NCI-H82 treated with DMSO at 0.1 percent for 48 hours (cell line): Measurements from ENCODE around the gene ITGB5.
"Not testable (repeated sequence)": the region's sequence is repeated elsewhere in the genome, so short reads cannot be mapped to it uniquely, and the experiment has no call there.

Experiments used
- DNase-seq: peaks from one replicate; lab custom pipeline; 2025; ENCODE audit not compliant: unreplicated experiment; lab: John Stamatoyannopoulos, UW

ITGB5 gene

DNA sequence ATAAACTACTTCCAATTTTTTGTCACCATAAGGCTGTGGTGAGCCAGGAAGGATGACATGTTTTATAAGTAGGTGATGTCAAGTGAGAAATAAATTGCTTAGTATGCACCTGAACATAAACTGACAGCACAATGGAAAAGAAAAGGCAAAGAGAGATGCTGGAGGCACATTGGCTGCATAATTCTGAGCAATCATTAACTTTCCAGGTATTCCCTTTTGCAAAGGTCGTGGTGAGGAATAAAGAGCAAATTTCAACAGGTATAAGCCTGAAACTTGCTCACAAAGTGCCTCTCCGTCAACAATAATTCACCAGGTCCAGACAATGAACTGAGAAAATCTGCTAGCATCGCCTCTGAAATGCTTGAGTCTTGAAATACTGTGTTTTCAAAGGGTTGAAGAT, 48.2 kb downstream of the ITGB5 start:
- no peak for DNase-seq

DNA sequence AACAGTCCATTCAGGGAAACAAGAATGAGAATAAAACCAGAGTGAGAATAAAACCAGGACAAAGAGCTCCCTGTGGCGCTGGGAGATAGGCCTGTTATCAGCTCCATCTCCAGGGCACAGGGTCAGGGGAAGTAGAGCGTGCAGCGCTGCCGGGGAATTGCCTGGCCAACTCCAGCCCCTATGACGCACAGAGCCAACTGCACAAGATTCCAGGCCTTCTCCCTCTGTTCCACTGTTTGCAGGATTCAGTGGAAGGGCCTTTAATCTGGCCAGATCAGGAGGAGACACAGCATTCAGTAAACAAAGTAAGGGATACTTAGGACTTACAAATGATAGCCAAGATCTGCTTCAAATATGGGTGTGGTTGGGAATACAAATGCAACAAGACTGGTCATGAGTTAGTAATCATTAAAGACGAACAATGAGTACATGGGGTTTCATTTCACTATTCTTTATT, 49.4 kb downstream of the ITGB5 start:
- DNase-seq = no peak

DNA sequence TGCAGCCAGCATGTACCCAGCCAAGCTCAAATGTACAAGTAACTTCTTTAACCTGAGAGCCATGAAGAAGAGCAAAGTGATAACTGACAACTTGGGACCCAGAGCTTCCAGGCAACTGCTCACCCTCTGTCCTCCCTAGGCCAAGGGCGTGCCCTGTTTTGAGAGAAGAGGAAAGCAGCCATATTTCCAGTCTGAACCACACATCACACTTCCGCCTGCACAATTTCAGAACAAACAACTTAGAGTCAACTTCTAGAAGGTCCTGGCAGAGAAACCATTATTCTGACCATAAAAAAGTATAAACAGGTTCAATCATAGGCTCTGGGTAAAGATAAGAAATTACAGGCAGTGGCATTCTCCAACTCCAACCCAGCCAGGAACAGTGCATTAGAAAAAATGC, 50.1 kb downstream of the ITGB5 start:
- no peak for DNase-seq

DNA sequence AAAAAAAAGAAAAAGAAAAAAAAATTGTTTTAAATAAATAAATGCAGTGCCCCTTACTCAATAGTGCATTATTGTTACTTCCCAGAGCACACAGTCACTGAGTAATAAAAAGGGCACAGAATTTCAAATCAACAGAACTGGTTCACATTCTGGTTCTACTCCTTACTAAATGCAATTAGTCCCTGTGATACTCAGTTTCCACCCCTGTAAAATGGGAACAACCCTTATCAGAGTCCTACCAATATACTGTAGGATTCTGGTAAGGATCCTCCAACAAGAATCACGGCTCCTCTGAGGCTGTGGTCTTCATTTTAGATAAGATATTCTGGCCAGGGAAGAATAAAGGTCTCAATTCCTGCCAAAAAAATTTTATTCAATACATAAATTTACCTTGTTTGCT, 50.7 kb downstream of the ITGB5 start:
- DNase-seq = no peak

DNA sequence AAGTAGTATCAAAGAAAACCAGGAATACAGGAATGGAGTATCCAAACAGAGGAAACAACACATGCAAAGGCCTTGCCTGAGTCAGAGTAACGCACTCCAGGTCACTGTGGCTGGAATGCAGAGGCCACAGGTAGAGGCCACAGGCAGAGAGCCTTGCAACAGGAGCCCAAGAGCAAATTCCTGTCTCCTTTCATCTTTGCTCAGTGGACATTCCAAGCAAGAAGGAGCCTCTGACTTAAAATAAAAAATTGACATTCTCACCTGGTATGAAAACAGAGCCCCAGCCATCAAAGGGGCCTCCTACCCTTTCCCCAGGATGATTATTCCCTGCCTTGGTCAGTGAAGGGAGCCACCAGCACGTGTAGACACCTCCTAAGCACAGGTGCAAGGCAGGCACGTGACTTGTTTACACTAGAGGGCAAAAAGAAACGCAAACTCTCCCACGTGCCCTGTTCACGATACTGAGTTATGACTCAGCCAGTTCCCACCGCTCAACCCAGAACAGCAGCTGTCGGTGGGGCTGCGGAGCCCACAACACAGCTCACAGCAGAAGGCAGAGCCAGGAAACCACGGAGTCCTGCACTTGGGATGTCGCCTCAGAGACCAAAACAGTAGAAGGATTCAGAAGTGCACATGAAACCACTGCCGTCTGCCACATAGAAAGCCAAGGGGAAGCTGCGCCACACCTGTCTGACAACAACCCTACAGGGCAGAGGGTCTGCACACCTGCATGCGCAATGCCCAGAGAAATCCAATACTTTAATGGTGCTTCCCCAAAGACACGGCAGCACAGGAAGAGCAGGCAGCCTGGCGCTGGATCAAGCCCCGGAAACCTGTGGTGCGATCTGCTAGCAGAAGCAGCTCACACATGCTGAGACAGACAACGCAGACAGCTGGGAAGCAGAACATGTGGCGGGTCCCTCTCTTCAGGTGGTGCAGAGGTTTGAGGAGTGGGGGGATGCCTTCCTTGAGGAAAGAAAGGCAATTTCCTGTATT, 52.1 kb downstream of the ITGB5 start:
- no peak for DNase-seq

DNA sequence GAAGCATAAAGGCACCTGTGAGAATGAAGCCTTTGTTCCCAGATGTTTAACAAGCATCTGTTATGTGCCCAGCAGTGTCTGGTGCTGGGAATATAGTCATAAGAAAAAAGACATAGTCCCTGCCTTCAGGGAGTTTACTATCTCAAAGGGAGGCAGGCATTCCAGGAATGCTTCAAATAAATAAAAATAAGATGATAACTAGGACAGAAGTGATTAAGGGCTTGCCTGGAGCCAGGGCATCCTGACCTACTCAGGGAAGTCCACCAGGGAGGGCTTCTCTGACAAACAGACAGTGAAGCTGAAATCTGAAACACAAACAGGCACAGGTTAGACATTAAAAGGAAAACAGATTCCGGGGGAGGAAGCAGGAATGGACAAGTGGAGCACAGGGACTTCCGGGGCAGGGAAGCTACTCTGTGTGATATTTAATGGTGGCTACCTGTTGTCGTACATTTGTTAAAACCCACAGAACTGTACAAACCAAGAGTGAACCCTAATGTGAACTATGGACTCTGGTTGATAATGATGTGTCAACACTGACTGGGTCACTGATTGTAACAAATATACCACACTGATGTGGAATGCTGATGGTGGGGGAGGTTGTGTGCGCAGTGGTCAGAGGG, 53.3 kb downstream of the ITGB5 start:
- no peak for DNase-seq

DNA sequence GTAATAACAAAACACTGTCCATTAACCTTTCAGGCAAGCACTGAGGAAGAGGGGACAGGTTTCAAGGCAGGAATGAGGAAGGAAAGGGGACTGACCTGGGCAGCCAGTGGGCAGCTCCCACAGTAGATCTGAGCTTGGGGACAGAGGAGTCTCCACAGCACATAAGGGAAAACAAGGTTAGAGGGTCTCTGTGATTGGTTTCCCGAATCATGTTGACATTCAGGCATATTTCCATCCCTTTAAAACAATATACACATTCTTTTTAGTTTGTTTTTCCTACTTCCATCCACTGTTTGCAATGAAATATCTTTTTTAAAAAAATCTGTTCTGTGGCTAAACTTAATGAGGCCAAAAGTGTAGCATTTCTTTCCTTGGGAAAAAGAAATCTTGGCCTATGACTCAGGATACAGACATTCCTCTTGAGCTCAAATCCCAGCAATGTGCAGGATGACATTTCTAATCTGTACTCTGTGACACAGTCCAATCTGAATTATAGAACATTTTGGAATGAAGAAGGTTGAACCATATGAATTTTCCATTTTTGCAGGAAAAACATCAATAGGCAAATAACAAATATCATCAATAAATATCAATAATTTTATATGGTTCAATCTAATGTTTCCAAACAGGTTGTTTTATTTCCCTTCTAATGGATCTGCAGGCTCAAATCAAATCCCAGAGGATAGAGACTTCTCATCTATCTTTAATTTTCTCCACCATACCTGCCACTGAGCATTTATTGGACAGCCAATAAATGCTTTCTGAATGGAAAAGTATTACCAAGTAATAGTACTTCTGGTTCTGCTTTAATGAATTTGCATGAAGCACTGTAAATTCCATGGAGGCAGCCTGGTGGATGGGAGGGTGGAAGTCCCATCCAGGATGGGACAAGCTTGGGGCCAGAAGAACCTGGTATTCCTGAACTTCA, 54.1 kb downstream of the ITGB5 start:
- no peak for DNase-seq

DNA sequence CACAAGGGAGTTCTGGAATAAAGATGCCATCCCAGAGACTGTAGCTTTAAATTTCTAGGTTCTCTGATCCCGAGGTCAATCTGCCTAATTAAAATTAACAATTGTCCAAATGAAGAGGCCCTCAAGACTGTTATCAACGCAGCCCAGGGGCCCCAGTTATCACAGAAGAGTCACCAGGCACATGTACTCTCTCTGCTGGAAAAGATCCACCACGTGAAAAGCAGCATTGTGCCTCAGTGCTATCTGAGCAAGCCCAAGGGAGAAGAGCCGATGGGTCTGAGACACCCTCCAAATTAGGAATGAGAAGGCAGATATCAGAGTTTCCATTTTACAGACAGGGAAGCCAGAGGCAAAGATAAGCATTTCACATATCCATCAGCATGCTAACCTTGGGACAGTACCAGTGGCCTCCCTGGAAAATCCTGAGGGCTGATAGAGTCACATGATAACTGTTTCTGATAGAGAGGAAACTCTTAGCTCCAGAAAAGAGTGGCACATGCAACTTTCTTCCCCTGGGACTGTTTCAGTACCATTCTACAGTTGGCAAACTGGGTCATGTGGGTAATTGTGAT, 55.5 kb downstream of the ITGB5 start:
- DNase-seq = no peak

DNA sequence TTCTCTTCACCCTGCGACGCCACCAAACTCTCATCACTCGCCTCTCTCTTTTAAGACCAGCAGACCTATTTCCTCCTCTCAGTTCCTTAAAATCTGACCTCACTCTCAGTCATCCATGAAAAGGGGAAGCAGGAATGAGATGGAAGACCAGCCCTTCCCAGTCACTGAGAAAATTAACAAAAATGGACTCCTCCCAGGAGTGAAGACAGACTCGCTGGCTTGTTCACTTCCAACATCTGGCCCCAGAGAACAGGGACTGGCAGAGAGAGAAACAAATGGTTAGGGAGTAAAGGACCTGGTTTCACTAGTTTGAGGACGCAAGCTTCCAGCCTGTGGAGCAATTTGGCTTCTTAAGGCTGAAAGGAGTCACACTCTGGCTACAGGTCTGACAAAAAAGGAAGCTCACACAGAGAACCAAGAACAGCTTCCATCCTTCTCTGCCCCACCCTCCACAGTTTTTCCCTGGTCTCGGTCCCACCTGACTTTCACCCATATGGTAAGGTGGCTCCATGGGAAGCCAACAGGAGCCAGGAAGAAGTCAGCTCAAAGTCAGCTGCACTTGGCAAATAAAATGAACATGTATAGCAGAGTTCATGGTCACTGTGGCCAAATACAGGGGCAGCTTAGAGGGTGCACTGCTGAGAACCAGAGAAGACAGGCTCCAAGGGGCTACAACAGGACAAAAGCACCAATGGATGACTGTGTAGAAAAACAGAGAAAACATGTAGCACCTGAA, 57.2 kb downstream of the ITGB5 start:
- DNase-seq = no peak

DNA sequence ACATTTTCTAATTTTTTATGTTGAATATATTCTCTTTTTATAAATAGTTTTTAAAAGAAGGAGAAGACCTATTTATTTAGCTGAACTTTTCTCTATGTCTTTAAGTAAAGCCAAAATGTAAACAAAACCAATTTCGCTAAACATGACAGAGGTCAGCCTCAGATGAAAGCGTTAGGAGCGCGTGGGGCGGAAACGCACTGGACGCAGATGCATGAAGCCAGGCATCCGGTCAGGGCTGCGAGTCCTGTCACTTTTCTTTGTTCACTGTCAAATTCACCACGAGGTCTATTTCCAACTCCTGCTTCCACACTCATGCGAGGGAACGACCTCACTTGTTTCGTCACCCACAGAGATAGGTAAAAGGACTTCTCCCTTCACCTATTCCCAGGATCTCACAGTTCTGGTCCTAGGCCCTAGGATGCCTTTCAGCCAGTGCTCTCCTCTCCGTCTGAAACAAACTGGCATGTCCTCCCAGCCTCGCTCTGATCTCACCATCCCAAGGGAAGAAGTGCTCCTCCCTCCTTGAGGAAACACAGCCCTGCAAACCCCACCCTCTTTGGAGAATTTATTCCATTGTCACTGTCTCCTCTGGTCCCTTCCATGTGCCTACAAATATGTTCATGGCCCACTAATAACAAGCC, 57.9 kb downstream of the ITGB5 start:
- no peak for DNase-seq

DNA sequence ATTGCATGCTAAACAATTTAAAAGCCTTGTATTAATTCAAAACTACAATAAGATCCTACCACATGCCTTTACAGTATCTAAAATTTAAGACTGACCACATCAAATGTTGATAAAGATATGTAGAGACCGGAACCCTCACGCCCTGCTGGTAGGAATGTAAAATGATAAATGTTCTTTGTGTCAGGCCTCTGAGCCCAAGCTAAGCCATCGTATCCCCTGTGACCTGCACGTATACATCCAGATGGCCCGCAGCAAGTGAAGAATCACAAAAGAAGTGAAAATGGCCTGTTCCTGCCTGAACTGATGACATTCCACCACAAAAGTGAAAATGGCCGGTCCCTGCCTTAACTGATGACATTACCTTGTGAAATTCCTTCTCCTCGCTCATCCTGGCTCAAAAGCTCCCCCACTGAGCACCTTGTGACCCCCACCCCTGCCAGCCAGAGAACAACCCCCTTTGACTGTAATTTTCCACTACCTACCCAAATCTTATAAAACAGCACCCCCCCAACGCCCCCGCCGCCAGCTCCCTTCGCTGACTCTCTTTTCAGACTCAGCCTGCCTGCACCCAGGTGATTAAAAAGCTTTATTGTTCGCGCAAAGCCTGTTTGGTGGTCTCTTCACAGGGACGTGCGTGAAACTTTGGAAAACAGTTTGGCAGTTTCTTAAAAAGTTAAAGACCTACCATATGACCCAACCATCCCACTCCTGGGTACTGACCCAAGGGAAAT, 59.5 kb downstream of the ITGB5 start:
- not testable (repeated sequence) for DNase-seq

DNA sequence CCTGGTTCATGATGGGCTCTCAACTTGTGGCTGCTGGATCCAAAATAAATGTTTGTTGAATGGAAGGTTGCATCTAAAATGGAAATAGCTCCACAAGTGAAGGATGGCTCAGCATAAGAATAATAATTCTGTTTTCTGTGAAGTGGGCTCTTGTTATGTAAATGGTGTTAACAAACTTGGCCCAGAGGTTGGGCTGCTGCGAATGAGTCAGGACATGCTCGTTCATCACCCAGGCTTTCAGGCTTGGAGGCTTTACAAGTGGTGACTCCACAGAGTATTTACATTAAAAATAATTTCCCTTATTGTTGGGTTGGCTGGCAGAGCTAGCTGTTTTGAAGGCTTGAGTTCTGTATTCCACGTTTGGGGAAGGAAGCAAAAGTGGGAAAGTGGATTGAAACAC, 60.5 kb downstream of the ITGB5 start:
- no peak for DNase-seq

DNA sequence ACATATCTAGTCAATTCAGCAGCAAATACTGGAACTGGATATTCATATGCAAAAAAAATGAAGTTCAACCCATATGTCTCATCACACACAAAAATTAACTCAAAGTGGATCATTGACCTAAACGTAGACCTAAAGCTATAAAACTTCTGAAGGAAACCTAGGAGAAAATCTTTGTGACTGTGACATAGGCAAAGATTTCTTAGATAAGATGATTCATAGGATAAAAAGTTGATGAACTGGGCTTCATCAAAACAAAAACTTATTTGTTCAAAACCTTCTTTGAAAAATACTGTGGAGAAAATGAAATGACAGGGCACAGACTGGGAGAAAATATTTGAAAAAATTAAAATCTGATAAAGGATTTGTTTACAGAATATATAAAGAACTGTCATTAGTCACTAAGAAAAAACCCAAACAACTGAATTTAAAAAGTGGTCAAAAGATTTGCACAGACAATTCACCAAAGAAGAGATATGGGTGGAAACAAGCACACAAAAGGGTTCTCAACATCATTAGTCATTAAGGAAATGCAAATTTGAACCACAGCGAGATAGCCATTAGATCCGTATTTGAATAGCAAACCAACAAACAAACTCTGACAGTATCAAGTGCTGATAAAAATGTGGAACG, 62.8 kb downstream of the ITGB5 start:
- DNase-seq = no peak

DNA sequence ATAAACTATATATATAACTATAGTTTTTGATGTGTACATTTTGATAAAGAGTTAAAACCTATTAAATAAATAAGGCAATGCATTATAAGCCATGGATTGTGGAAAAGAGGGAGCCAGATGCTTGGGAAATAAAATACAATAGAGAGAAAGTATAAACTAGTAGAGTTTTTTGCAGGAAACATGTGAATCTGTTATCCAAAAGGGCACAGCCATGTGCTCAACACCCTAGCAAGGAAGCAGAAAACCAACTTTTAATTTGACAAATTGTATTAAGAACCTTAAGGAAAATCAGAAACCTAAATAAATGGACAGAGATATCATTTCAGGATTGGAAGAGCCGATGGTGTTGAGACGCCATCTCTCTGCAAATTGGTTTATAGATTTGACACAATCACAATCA, 63.5 kb downstream of the ITGB5 start:
- no peak for DNase-seq

DNA sequence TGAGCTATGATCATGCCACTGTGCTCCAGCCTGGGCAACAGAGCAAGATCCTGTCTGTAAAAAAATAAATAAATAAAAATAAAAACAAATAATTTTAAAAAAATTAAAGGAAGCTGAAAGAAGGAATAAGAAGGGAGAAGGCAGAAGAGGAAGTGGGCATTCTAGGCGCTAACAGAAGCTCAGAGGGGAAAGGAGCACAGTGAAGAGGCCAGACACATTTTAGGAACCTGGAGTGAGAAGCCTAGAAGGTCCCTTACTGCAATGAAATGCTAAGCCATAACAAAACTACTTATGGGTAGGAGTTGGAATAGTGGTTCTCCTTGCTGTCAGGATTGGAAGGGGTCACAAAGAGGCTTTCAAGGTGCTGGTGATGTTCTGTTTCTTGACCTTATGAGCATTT, 64.0 kb downstream of the ITGB5 start:
- DNase-seq = no peak

DNA sequence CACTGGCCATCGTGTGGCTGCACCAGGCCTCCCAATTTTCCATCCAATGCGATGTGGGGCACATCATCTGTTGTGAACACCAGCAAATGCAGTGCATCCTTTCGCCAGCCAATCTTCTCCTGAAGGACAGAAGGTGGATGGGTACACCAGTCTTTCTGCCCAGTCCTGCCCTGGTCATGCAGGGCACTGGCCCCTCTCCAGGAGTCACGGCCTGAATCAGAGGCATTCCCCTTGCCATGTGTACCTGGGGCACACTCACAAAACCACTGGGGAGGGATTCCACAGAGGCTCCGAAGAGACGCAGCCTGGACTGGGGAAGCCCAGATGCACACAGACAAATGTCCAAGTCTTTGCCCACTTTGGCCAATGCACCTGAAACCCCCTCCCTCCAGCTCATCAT, 65.8 kb downstream of the ITGB5 start:
- DNase-seq = no peak

DNA sequence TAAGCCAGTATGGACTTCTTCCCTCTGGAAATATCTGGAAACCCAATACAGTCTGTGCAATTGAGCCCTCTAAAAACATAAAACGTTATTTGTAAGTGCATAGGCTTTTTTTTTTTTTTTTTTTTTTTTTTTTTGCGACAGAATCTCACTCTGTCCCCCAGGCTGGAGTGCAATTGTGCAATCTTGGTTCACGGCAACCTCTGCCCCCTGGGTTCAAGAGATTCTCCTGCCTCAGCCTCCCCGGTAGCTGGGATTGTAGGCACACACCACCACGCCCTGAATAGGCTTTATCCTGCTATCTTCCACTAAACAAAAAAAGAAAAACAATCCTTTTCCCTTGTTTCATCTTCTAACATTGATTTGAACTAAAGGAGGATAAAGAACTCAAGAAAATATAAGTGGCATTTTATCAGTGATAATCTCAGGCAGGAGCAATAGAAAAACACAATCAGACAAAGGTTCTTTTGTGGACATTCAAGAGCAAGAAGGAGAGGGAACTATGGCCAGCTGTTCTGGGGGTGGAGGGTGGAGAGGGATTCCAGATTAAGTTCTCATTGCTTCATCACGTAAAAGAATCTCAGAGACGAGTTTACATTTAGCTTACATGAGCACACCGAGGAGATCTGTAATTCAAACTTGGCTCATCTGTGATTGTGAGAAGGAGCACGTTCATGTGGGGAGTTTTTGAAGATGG, 68.6 kb downstream of the ITGB5 start:
- no peak for DNase-seq

DNA sequence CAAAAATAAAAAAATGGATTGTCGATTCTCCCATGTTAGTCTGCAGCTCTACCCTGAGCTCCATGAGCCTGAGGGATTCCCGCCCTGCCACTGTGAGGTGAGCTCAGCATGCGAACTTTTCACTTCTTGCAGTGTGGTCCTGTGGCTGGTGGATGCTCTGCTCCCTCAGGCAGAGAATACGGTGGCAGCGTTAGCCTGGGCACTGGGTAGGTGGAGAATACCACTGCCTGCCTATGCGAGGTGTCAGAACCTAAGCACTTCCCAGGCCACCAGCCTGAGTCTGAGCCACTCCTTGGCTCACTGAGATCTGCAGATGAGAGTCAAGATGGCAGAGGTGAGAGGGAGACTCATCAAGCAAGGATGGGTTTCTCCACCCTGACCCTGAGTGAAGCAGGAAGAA, 70.1 kb downstream of the ITGB5 start:
- no peak for DNase-seq
